Measurements from ENCODE around the gene CSN2. TPM values are rescaled to one million over a fixed set of nuclear protein-coding genes. Genes with fewer than 3 reads are reported as not detected.

Gene CSN2
- not detected in 2 replicates for total RNA-seq

GRCh38 chr4:69965628-69966027, at the start of gene CSN2:
CSN2 (minus strand) TSS chr4:69965728; CDS start chr4:69960995, 4,733 bp downstream.

GRCh38 chr4:69995526-69996016, 30.0 kb upstream of the CSN2 start, which contains the start of gene STATH:
STATH (plus strand) TSS chr4:69995966; CDS start chr4:69998438, 2,472 bp downstream.

GRCh38 chr4:69930768-69931167, 34.8 kb downstream of the CSN2 start, which contains the start of gene CSN1S1:
CSN1S1 (plus strand) TSS chr4:69931068; CDS start chr4:69932556, 1,488 bp downstream.

Other genes with a start within 250 kb of the CSN2 start
- gene SULT1B1, start 205.1 kb downstream of the CSN2 start, total RNA-seq, result 3.7 and 4.6 TPM in 2 replicates
- 0.34 TPM in 1 of 2 replicates, not detected in the other for gene SULT1E1, start 105.6 kb downstream of the CSN2 start, total RNA-seq
- gene CSN1S1, start 34.7 kb downstream of the CSN2 start, total RNA-seq, result not detected in 2 replicates
- not detected in 2 replicates for gene STATH, start 30.2 kb upstream of the CSN2 start, total RNA-seq
- not detected in 2 replicates for gene HTN3, start 62.7 kb upstream of the CSN2 start, total RNA-seq
- gene HTN1, start 84.7 kb upstream of the CSN2 start, total RNA-seq, result 1.1 and 6.1 TPM in 2 replicates
- gene PRR27, start 188.5 kb upstream of the CSN2 start, total RNA-seq, result not detected in 2 replicates
- not detected in 2 replicates for gene ODAM, start 230.0 kb upstream of the CSN2 start, total RNA-seq